Chondrocyte (in vitro differentiated cells): ENCODE data around the gene MTRF1. TPM values are rescaled to one million over a fixed set of nuclear protein-coding genes. Genes with fewer than 3 reads are reported as not detected.
"Not testable (repeated sequence)": the region's sequence is repeated elsewhere in the genome, so short reads cannot be mapped to it uniquely, and the experiment has no call there.

Source experiments
- DNase-seq: peaks from one replicate; pipeline ENCODE4 v3.0.0; 2021; ENCODE audit warnings: mixed read lengths, low spot score
- H3K27ac Mint-ChIP-seq: one replicate; pipeline ENCODE4 v1.8.0; 2021; ENCODE audit warnings: mild to moderate bottlenecking, moderate library complexity, mixed read lengths; ENCODE audit not compliant: unreplicated experiment
- H3K27me3 Mint-ChIP-seq: 2 replicates; pipeline ENCODE4 v1.8.0; 2021; ENCODE audit warnings: low read depth, mixed read lengths
- H3K36me3 Mint-ChIP-seq: 2 replicates; pipeline ENCODE4 v1.8.0; 2021; ENCODE audit warnings: low read depth, mixed read lengths
- H3K4me1 Mint-ChIP-seq: 2 replicates; pipeline ENCODE4 v1.8.0; 2021; ENCODE audit warnings: low read depth, mild to moderate bottlenecking, mixed read lengths
- H3K4me3 Mint-ChIP-seq: one replicate; pipeline ENCODE4 v1.8.0; 2021; ENCODE audit warnings: mild to moderate bottlenecking, moderate library complexity, mixed read lengths; ENCODE audit not compliant: unreplicated experiment
- H3K9me3 Mint-ChIP-seq: 2 replicates; pipeline ENCODE4 v1.8.0; 2021; ENCODE audit warnings: low read depth, mixed read lengths
- total RNA-seq: library from RNA; stranded (reverse); gene quantifications from 3 replicates; pipeline ENCODE4 v1.2.1, GENCODE V29; 2021
- TF ChIP-seq, protein P1 (sequence below): fragments of 200-600 bp; sonication (generic); IDR thresholded peaks from 2 replicates; pipeline ENCODE4 v1.5.0; 2021; ENCODE audit warnings: antibody characterized with exemption, mild to moderate bottlenecking, moderate library complexity

MTRF1 gene
- total RNA-seq, 1 donor from 2014 or later: 8.2 TPM

DNA sequence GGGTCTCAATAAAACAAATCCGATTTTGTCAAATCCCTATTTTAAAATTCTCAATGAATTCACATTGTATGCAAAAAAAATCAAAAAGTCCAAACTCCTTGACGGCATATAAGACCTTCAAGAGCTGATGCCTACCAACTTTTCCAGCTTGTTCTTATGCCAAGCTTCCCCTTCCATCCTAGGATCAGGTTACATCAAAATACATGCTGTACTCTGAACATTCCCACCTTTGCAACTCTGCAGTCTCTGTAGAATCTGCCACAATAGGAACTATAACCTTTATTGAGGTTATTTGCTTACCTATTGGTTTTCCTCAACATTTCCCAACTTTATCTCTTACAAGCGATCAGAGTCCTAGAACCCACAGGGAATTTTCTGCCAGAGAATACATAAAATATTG lies 76.9 kb downstream of the MTRF1 start:
- Mint-ChIP-seq H3K27ac (no peak overlapping the region), H3K4me1 (peaks cover 10% of the 10 kb centered on the region), H3K27me3 (no peaks in the 10 kb centered on the region), H3K4me3 (no peak overlapping the region), H3K9me3 (peaks cover 8% of the 10 kb centered on the region), H3K36me3 (peaks cover 3% of the 10 kb centered on the region)
- TF ChIP-seq, protein P1, sequence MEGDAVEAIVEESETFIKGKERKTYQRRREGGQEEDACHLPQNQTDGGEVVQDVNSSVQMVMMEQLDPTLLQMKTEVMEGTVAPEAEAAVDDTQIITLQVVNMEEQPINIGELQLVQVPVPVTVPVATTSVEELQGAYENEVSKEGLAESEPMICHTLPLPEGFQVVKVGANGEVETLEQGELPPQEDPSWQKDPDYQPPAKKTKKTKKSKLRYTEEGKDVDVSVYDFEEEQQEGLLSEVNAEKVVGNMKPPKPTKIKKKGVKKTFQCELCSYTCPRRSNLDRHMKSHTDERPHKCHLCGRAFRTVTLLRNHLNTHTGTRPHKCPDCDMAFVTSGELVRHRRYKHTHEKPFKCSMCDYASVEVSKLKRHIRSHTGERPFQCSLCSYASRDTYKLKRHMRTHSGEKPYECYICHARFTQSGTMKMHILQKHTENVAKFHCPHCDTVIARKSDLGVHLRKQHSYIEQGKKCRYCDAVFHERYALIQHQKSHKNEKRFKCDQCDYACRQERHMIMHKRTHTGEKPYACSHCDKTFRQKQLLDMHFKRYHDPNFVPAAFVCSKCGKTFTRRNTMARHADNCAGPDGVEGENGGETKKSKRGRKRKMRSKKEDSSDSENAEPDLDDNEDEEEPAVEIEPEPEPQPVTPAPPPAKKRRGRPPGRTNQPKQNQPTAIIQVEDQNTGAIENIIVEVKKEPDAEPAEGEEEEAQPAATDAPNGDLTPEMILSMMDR: no peak
- DNase-seq: no peak

DNA sequence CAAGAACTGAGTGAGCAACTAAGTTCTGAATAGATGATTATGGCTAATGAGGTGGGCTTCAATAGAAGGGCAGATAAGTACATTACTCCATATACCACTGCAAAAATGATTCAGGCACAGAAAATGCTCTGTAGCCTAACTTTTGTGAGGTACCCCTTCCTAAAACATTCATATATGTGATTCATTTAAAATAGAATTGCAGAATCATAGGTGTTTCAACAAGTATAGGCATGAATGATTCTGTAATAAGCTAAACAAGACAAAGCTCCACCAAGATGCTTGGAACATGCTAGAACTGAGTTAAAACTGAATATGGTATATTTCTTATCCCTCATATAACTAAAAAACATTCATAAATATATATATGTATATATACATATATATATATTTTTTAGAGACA lies 81.1 kb downstream of the MTRF1 start:
- Mint-ChIP-seq H3K4me1 (no peaks in the 10 kb centered on the region), H3K4me3 (no peak overlapping the region)
- no peak for DNase-seq

DNA sequence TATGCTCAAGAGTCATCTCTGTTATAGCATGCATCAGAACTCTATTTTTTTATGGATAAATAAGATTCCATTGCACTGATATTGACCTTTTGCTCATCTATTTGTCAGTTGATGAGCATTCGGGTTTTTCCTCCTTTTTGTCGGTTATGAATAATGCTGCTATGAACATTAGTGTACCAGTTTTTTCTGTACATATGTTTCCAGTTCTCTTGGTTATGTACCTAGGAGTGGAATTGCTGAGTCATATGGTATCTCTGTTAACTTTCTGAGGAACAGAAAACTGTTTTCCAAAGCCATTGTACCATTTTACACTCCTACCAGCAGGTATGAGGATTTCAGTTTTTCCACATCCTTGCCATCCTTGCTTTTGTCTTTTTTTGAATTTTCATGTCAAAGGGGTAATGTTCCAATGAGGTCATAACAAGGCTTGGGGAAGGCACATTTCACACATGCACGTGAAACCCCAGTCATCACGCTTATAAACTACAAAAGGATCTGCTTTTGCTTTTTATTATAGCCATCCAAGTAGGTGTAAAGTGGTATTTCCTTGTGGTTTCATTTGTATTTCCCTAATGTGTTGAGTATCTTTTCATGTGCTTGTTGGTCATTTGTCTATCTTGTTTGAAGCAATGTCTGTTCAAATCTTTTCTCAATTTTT lies 83.7 kb downstream of the MTRF1 start:
- Mint-ChIP-seq H3K4me3 (no peak overlapping the region), H3K9me3 (peaks cover 16% of the 10 kb centered on the region), H3K4me1 (no peaks in the 10 kb centered on the region), H3K36me3 (peaks cover 2% of the 10 kb centered on the region), H3K27ac (no peak overlapping the region), H3K27me3 (no peaks in the 10 kb centered on the region)
- TF ChIP-seq, protein P1: no peak
- DNase-seq: no peak

More for the DNA sequence above, 81.1 kb downstream of the MTRF1 start:
- Mint-ChIP-seq H3K27me3 (no peaks in the 10 kb centered on the region), H3K9me3 (no peaks in the 10 kb centered on the region), H3K36me3 (no peaks in the 10 kb centered on the region), H3K27ac (no peak overlapping the region)
- TF ChIP-seq, protein P1: no peak

DNA sequence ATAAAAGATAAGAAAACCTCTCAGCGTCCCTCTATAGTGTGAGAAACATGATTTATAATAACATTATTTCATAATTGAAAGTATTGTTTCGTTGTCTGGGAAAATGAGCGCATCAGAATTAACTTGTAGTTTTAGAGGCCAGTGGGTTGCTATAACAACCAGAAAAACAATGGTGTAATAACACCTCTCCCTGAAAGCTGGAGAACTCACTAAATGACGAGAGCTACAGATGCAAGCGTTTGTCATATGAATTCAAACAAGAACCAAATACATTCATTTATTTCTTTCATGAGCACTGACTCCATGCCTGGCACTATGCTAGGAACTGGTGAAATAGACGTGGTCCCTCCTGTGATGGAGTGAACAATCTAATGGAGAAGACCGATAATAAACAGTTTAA lies 85.3 kb downstream of the MTRF1 start:
- Mint-ChIP-seq H3K4me1 (no peaks in the 10 kb centered on the region), H3K4me3 (no peak overlapping the region), H3K36me3 (peaks cover 2% of the 10 kb centered on the region), H3K27ac (no peak overlapping the region), H3K9me3 (peaks cover 16% of the 10 kb centered on the region), H3K27me3 (no peaks in the 10 kb centered on the region)
- DNase-seq: no peak
- TF ChIP-seq, protein P1: no peak

DNA sequence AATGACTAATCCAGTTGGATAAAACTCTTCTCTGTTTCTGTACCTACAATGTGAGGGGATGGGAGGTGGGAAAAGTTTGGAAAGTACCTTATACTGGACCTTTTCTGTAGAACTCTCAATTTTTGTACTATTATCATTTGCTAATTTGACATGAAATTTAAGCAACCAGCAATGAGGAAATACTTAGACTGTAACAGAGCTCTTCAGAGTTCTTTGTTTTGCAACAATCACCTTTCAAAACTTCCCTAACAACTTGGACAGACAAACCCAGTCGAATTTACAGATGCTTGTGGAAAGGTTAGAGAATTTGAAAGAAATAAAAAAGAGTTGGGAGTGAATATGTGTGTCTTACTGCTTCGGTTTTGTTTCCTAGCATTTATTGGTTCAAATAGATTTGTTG lies 85.8 kb downstream of the MTRF1 start:
- TF ChIP-seq, protein P1: no peak
- H3K9me3 Mint-ChIP-seq: peaks cover 16% of the 10 kb centered on the region
- H3K36me3 Mint-ChIP-seq: peaks cover 2% of the 10 kb centered on the region
- no peaks in the 10 kb centered on the region for H3K27me3 Mint-ChIP-seq
- no peak overlapping the region for H3K4me3 Mint-ChIP-seq
- no peaks in the 10 kb centered on the region for H3K4me1 Mint-ChIP-seq
- no peak for DNase-seq
- no peak overlapping the region for H3K27ac Mint-ChIP-seq

DNA sequence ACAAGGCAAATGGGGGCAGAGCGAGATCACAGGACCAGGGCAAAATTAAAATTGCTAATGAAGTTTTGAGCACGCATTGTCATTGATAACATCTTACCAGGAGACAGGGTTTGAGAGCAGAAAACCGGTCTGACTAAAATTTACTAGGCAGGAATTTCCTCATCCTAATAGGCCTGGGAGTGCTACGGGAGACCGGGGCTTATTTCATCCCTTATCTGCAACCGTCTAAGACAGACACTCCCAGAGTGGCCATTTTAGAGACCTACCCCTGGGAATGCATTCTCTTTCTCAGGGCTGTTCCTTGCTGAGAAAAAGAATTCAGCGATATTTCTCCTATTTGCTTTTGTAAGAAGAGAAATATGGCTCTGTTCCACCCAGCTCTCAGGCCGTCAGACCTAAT lies 87.8 kb downstream of the MTRF1 start:
- H3K36me3 Mint-ChIP-seq, H3K4me1 Mint-ChIP-seq, H3K4me3 Mint-ChIP-seq, H3K27ac Mint-ChIP-seq, DNase-seq, H3K27me3 Mint-ChIP-seq: not testable (repeated sequence)
- H3K9me3 Mint-ChIP-seq: peaks cover 16% of the 10 kb centered on the region
